SKM-1 (cell line): ENCODE measurements around the gene TNS4.

Experiments
- DNase-seq: peaks from one replicate; lab custom pipeline; 2025; ENCODE audit not compliant: unreplicated experiment; lab: John Stamatoyannopoulos, UW

Gene TNS4

DNA sequence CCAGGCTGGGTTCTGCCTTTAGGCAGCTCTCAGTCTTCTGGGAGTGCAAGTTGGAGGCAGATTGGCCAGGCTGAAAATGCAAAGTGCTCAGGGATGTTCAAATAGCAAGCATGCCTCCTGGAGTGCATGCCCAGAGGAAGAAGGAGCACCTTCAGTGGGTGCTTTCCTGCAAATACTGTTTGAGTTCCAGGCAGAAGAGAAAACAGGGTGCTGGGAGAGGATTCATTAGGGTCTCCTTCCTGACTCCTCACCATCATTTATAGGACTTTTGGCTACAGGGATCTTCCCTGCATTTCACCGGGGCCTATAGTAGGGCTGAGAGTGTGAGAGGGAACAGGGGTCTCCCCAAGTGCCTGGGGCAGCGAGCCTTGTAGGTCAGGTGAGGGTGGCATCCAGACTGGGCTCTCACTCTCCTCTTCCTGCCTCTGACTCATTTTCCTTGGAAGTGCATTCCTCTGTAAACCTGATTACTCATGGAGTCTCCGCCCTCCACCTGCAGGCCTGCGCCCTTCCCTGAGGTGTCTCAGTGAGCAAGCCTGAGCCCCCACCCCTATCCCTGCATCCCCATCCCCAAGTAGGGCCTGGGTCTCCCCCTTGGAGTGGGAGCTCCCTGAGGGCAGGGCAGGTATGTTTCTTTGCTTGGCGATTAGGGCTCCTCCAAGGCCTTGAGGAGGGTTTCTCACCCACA lies 17.1 kb upstream of the TNS4 start:
- no peak for DNase-seq

- DNase-seq: no peak
These were observed 16.6 kb upstream of the TNS4 start for GRCh38 chr17:40517981-40518380.

DNA sequence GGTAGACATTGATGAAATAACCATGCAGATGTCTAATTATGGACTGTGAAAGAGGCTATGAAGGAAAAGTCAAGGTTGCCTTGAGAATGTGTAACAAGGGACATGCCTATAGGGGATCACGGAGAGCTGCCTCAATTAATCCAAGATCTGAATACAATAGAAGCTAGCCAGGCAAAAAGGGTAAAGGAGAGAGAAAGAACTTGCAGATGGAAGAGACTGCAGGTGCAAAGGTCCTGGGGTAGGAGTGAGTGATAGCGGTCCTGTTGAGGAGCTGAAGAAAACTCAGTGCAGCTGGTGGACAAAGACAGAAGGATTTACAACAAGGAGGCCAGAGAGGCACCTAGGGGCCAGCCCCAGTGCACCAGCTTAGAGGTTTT lies 15.9 kb upstream of the TNS4 start:
- DNase-seq: no peak

DNA sequence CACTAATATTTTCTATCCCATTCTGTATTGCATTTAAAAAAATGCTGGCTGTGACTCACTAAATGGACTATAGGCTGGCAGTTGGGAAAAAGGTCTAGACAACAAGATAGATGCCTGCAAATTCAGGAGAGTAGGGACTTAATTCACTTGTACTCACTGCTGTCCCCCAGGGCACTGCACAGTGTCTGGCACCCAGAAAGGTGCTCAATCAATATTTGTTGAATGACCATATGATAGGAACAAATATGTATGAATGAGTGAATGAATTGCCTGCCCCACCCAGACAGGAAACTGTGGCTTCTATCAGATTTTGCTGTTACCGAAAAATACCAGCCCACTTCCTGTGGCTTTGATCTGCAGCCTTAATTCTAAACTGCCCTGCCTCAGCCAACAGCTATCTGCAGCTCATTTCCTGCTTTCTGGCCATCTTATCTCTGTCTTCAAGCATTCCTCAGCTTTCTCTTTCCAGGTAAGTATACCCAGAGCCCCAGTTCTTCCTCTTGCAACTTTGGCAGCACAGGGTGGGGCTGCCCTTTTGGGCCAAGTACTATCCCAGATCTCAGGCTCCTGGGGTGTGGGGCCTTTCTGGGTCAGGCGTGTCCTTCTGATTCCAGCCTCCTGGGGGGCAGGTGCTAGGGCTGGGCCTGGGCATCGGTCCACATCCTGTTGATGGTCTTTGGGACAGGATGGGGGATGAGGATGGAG lies 15.3 kb upstream of the TNS4 start:
- DNase-seq: no peak

GRCh38 chr17:40515491-40516041 lies 14.1 kb upstream of the TNS4 start:
- no peak for DNase-seq

GRCh38 chr17:40515011-40515410 lies 13.6 kb upstream of the TNS4 start:
- DNase-seq: no peak

DNA sequence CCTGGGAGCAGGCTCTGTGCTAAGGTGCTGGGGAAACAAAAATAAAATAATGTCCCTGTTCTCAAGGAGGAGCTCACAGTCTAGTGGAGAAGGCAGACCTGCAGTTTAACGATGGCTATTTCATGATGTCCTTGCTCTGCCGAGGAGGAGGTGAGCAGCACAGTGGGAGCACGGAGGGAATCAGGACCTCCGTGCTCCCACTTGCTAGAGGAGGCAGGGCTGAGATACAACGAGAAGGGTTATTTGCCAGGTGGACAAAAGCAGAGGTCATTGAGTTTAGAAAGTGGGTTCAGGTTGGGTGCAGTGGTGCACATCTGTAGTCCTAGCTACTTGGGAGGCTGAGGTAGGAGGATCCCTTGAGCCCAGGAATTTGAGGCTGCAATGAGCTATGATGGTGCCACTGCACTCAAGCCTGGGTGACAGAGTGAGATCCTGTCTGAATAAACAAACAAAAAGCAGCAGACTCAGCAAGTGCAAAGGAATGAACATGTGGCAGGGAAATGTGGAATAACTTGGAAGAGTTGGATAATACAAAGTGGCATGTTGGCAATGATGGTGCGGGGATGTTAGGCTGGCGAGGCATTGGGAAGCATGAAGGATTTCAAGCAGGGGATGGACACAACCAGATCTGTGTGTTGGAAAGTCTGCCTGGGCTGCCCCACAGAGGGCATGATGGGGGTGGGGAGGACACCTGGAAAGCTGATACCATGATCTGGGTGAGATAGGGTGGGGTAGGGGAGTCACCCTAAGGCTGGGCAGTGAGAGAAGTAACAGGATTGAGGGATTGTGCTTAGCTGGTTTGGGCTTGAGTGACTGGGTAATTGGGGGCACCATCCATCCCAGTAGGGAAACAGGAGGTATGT lies 12.8 kb upstream of the TNS4 start:
- no peak for DNase-seq

DNA sequence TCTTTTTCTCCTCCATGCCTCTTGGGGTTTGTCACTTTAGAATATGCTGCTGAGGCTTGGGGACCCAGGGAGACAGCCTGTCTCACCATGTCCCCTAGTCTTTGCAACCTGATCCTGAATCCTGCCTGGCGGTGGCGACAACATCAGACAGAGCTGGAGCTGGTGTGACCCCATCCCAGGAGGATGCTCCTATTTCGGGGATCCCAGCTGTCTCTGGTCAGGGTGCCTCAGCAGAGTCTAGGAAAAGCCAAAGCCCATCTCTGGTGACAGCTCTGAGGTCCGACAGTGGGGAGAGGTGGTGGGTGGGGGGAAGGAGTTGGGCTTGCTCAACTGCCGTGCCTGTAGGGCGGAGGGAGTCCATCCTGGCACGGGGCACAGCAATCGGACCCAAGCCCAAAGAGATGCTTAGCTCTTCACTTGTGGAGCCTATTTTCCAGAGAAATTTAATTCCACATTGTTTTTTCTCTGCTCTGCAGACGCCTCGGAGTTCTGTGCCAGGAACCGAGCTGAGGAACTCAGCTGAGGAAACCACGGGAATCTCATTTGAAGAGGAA lies 10.3 kb upstream of the TNS4 start:
- no peak for DNase-seq

- DNase-seq: no peak
These were observed 9.7 kb upstream of the TNS4 start for GRCh38 chr17:40511136-40511535.

DNA sequence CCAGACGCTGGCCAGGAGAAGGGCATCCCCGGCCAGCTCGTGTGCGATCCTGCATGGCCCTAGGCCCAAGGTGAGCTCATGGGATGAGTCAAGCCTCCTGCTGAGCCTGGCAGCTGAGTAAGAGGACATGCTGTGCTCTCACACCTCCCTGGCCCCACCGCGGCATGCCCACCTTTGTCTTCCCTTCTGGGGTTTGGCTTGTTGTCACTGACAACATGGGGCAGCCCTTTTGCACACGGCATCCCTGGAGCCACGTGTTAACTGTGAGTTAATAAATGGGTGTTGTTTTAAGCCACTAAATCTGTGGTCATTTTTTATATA lies 8.9 kb upstream of the TNS4 start:
- DNase-seq: no peak

DNA sequence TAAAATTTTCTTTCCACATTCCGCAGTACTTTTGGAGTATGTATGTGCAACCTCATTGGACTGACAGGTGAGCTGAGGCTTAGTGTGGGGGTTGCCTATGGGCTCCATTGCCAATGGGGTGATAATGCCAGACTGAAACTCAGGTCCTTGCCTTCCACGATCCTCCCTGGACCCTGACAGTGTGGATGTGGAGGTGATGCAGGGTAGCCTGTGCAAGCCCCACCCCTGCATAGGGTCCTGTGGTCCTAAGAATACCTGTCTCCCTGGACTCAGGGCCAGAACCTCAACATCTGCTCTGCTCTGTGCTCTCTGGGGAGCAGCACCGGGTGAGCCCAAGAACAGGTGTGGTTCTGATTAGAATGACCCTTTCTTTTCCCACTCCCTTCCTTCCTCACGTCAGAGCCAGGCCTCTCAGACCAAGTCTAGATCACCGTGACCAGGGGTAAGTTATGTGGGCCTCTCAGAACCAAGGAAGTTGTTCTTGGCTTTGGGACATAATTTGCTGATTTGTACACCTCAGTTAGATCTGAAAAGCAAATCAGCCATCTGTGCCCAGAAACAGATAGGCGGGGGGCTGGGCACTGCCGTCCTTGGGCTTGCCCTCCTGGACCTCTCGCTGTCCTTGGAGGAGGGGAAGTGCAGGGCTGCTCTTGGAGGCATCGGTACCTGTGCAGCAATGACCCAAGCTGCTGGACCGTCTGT lies 8.4 kb upstream of the TNS4 start:
- no peak for DNase-seq

DNA sequence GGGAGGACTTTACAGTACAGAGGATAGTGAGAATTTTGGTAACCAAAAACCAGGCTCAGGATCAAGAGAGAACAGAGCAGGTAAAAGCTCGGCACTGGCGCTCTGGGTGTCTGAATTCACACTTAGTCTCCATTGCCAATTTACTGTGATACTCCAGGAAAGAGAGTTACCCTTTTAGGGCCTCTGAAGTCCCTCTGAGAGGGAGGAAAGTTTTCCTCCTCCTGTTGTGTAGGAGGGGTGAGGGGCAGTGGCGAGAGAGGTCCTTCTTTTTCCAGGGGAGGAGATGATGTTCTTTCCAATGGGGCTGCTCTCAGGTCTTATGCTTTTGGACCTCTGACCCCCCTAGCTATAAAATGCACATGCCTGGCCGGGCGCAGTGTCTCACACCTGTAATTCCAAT lies 5.4 kb upstream of the TNS4 start:
- no peak for DNase-seq

DNA sequence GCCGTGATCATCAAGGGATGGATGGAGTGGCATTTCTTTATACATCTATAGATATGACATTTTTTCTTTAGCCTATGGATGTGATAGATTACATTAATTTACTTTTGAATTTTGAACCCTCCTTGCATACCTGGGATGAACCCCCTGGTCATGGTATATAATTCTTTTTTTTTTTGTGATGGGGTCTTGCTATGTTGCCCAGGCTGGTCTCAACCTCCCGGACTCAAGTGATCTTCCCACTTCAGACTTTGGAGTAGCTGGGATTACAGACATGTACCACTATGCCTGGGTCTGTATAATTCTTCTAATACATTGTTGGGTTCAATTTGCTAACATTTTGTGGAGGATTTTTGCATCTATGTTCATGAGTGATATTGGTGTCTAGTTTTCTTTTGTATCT lies 1.7 kb upstream of the TNS4 start:
- DNase-seq: no peak

GRCh38 chr17:40502716-40503115 lies 1.3 kb upstream of the TNS4 start:
- no peak for DNase-seq

GRCh38 chr17:40500709-40501108 lies 714 bp downstream of the TNS4 start:
- no peak for DNase-seq

DNA sequence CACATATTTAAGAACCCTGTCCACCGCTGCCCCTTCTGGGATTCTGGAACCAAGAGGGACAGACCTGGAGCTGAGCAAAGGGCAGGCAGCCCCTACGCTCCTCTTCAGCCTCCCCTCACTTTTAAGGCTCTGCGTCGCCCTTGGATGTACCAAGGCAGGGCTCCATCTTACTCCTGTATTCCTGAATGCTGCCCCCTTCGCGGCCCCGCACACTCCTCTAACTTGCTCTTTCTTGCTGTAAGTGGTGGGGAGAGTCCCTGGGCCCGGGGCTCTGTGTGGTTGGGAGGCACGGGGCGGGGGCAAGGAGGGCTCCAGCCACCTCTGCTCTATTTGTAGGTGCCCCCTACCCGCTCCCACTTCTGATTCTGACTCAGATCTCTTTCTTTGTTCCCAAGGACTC lies 1.2 kb downstream of the TNS4 start:
- no peak for DNase-seq

DNA sequence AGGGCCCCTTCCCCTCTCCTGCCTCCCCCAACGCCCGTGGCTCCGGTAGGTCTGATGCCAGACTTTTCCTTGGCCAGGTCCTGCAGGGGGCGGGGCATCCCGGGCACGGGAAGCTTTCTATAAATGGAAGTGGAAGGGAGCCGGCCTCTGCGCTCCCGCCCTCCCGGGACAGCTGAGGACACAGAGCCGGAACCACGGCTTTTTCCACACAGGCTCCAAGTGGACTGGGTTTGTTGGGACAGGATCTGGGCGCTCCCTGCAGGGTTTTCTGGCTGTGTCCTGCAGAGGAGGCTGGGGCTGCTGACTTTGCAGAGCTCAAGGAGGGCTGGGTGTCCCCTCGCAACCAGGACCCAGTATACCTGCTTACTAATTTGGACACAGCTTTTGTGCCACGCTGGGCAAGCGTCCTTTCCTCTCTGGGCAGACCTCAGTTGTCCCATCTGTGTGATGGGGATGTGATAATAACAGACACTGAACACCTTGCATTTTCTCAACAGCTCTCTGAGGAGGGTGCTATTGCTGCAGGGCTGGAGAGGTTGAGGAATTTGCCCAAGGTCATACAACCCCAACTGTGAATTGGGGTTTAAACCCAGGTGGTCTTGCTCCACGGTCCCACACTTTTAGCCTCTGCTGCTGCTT lies 1.8 kb downstream of the TNS4 start:
- DNase-seq: no peak

DNA sequence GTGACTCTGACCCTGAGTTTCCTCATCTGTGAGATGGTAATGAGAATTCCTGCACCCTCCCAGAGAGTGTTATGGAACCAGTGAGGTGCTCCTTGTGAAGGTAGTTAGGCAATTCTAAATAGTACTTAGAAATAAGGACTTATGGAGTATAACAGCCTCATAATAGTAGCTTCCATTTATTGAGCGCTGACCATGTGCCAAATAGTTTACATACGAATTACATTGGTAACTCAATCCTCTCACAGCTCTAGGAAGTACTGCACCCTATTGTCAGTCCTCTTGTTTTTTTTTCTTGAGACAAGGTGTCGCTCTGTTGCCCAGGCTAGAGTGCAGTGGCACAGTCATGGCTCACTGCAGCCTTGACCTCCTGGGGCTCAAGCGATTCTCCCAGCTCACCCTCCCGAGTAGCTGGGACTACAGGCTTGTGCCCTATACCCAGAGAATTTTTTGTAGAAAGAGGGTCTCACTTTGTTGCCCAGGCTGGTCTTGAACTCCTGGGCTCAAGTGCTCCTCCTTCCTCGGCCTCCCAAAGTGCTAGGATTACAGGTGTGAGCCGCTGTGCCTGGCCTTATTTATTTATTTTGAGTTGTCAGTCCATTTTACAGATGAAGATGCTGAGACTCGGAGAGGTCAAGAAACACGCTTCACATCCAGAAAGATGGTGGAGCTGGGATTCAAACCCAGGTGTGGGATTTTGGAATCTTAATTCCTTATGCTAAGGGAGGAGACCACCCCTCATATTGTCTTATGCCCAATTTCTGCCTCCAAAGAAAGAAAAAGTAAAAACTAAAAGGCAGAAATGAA lies 2.9 kb downstream of the TNS4 start:
- no peak for DNase-seq

- DNase-seq: no peak
These were observed 3.7 kb downstream of the TNS4 start for GRCh38 chr17:40497695-40498094.
